Muscle layer of colon (tissue), 2 donors: ENCODE results near the gene NPR3.

Source experiments
- H3K27ac ChIP-seq: one replicate; pipeline ENCODE4 v1.7.0; 2013; ENCODE audit warnings: low read depth, mild to moderate bottlenecking, low read length, moderate library complexity
- H3K27me3 ChIP-seq, 2 donors: one replicate each; pipeline ENCODE4 v1.7.0; 2013; ENCODE audit warnings: low read length in 2 of 2, mild to moderate bottlenecking in 2 of 2; ENCODE audit not compliant: insufficient read depth in 2 of 2, control insufficient read depth in 1 of 2
- H3K36me3 ChIP-seq: one replicate; pipeline ENCODE4 v1.7.0; 2013; ENCODE audit warnings: mild to moderate bottlenecking, low read length; ENCODE audit not compliant: insufficient read depth
- H3K4me1 ChIP-seq: one replicate; pipeline ENCODE4 v1.7.0; 2013; ENCODE audit warnings: mild to moderate bottlenecking, low read length; ENCODE audit not compliant: insufficient read depth
- H3K4me3 ChIP-seq, 2 donors: one replicate each; pipeline ENCODE4 v1.7.0; 2013; ENCODE audit warnings: low read length in 2 of 2, low read depth in 1 of 2, mild to moderate bottlenecking in 1 of 2, moderate library complexity in 1 of 2
- H3K9ac ChIP-seq: one replicate; pipeline ENCODE4 v1.7.0; 2013; ENCODE audit warnings: low read length
- H3K9me3 ChIP-seq: one replicate; pipeline ENCODE4 v1.7.0; 2013; ENCODE audit warnings: mild to moderate bottlenecking, low read length
- donor health status: abdominal sarcoma.
- donor health status: Adenocarcinoma of cecum.

The NPR3 gene

GRCh38 chr5:32710550-32711361, at the start of gene NPR3:
TSS of gene NPR3 (plus strand) at chr5:32711321. CDS start at chr5:32711777, 456 bp downstream.
- H3K9ac ChIP-seq: peak within 1 kb of the TSS; percentile 86

GRCh38 chr5:32664523-32664922, 46.6 kb upstream of the NPR3 start:
- no peaks in the 10 kb centered on the region for H3K27me3 ChIP-seq
- no peak overlapping the region for H3K27ac ChIP-seq
- no peak overlapping the region for H3K9ac ChIP-seq
- H3K36me3 ChIP-seq: no peaks in the 10 kb centered on the region
- H3K4me3 ChIP-seq: no peak overlapping the region
- H3K9me3 ChIP-seq: no peaks in the 10 kb centered on the region
- H3K4me1 ChIP-seq: no peaks in the 10 kb centered on the region

More at GRCh38 chr5:32710550-32711361, at the start of gene NPR3:
- H3K36me3 ChIP-seq: no peaks in the 10 kb centered on the region
- no peaks in the 10 kb centered on the region for H3K9me3 ChIP-seq
- peak within 1 kb of the TSS; percentile 81 to 95 for H3K4me3 ChIP-seq
- H3K27ac ChIP-seq: peak within 1 kb of the TSS; percentile 69
- peaks cover 2% of the 10 kb centered on the region for H3K4me1 ChIP-seq
- H3K27me3 ChIP-seq: peaks cover 0 to 14% of the 10 kb centered on the region in 2 donors

- Histone ChIP-seq H3K27ac (no peak overlapping the region), H3K27me3 (no peaks in the 10 kb centered on the region), H3K9me3 (no peaks in the 10 kb centered on the region), H3K36me3 (no peaks in the 10 kb centered on the region), H3K4me3 (no peak overlapping the region), H3K9ac (no peak overlapping the region), H3K4me1 (no peaks in the 10 kb centered on the region)
Measured at GRCh38 chr5:32668552-32668951, 42.6 kb upstream of the NPR3 start.

- H3K36me3 ChIP-seq: no peaks in the 10 kb centered on the region
- no peak overlapping the region for H3K4me3 ChIP-seq
- no peak overlapping the region for H3K27ac ChIP-seq
- H3K4me1 ChIP-seq: no peaks in the 10 kb centered on the region
- H3K9me3 ChIP-seq: no peaks in the 10 kb centered on the region
- no peaks in the 10 kb centered on the region for H3K27me3 ChIP-seq
- no peak overlapping the region for H3K9ac ChIP-seq
Measured at GRCh38 chr5:32673272-32673671, 37.8 kb upstream of the NPR3 start.

GRCh38 chr5:32677023-32677422, 34.1 kb upstream of the NPR3 start:
- no peaks in the 10 kb centered on the region for H3K36me3 ChIP-seq
- no peak overlapping the region for H3K4me3 ChIP-seq
- H3K27ac ChIP-seq: no peak overlapping the region
- H3K27me3 ChIP-seq: no peaks in the 10 kb centered on the region
- no peak overlapping the region for H3K9ac ChIP-seq
- H3K4me1 ChIP-seq: no peaks in the 10 kb centered on the region
- H3K9me3 ChIP-seq: no peaks in the 10 kb centered on the region

GRCh38 chr5:32678472-32678871, 32.6 kb upstream of the NPR3 start:
- H3K27me3 ChIP-seq: no peaks in the 10 kb centered on the region
- no peaks in the 10 kb centered on the region for H3K9me3 ChIP-seq
- no peaks in the 10 kb centered on the region for H3K36me3 ChIP-seq
- no peaks in the 10 kb centered on the region for H3K4me1 ChIP-seq
- no peak overlapping the region for H3K4me3 ChIP-seq
- H3K27ac ChIP-seq: no peak overlapping the region
- H3K9ac ChIP-seq: no peak overlapping the region

- no peaks in the 10 kb centered on the region for H3K4me1 ChIP-seq
- no peak overlapping the region for H3K4me3 ChIP-seq
- no peaks in the 10 kb centered on the region for H3K9me3 ChIP-seq
- H3K27me3 ChIP-seq: no peaks in the 10 kb centered on the region
- no peak overlapping the region for H3K9ac ChIP-seq
- no peaks in the 10 kb centered on the region for H3K36me3 ChIP-seq
- H3K27ac ChIP-seq: no peak overlapping the region
Measured at GRCh38 chr5:32679218-32679617, 31.9 kb upstream of the NPR3 start.

- no peaks in the 10 kb centered on the region for H3K27me3 ChIP-seq
- no peak overlapping the region for H3K4me3 ChIP-seq
- H3K4me1 ChIP-seq: peaks cover 4% of the 10 kb centered on the region
- no peaks in the 10 kb centered on the region for H3K9me3 ChIP-seq
- no peaks in the 10 kb centered on the region for H3K36me3 ChIP-seq
- no peak overlapping the region for H3K27ac ChIP-seq
- H3K9ac ChIP-seq: no peak overlapping the region
Measured at GRCh38 chr5:32680183-32680582, 30.9 kb upstream of the NPR3 start.

GRCh38 chr5:32683125-32683524, 28.0 kb upstream of the NPR3 start:
- Histone ChIP-seq H3K27ac (no peak overlapping the region), H3K9me3 (no peaks in the 10 kb centered on the region), H3K4me3 (no peak overlapping the region), H3K4me1 (peaks cover 18% of the 10 kb centered on the region), H3K9ac (no peak overlapping the region), H3K27me3 (no peaks in the 10 kb centered on the region), H3K36me3 (no peaks in the 10 kb centered on the region)

GRCh38 chr5:32684260-32684659, 26.9 kb upstream of the NPR3 start:
- no peaks in the 10 kb centered on the region for H3K36me3 ChIP-seq
- no peak overlapping the region for H3K4me3 ChIP-seq
- no peak overlapping the region for H3K27ac ChIP-seq
- H3K27me3 ChIP-seq: no peaks in the 10 kb centered on the region
- no peaks in the 10 kb centered on the region for H3K9me3 ChIP-seq
- peaks cover 18% of the 10 kb centered on the region for H3K4me1 ChIP-seq
- no peak overlapping the region for H3K9ac ChIP-seq

- H3K9ac ChIP-seq: no peak overlapping the region
- H3K4me3 ChIP-seq: no peak overlapping the region
- no peaks in the 10 kb centered on the region for H3K36me3 ChIP-seq
- H3K9me3 ChIP-seq: no peaks in the 10 kb centered on the region
- H3K27ac ChIP-seq: no peak overlapping the region
- no peaks in the 10 kb centered on the region for H3K27me3 ChIP-seq
- peaks cover 28% of the 10 kb centered on the region for H3K4me1 ChIP-seq
Measured at GRCh38 chr5:32686799-32687498, 24.2 kb upstream of the NPR3 start.

- Histone ChIP-seq H3K9me3 (no peaks in the 10 kb centered on the region), H3K36me3 (no peaks in the 10 kb centered on the region), H3K27ac (no peak overlapping the region), H3K4me1 (peaks cover 34% of the 10 kb centered on the region), H3K4me3 (no peak overlapping the region), H3K9ac (no peak overlapping the region), H3K27me3 (no peaks in the 10 kb centered on the region)
Measured at GRCh38 chr5:32687499-32687831, 23.7 kb upstream of the NPR3 start.
